A549 treated with GW870086 at 1 μM for 4 hours (cell line): ENCODE measurements around the gene TBC1D3E. TPM values are rescaled to one million over a fixed set of nuclear protein-coding genes. Genes with fewer than 3 reads are reported as not detected.

ENCODE experiments used
- total RNA-seq: library from RNA; stranded (reverse); fragments of 200-300 nt; extraction: Qiagen RNA extraction; gene quantifications from 5 replicates; pipeline ENCODE4 v1.2.3, GENCODE V29; 2022; ENCODE audit warnings: low read depth

TBC1D3E gene
- total RNA-seq, result not detected in 5 replicates

DNA sequence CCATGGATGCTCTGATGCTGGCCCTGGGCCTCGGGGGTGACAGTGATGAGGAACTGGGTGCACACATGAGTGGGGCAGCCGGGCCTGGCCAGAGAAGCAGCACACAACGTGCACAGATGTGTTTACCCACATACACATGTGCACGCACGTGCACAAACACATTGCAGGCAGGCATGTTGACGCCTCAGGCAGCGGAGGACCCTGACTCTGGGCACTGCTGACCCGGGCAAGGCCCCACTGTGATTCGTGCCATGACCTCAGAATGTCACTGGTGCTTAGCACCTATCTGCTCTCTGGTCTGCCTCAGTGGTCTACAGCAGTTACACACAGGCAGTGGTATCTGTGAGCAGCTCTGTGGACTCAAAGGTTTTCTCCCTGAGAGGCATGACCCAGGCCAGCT, at the start of gene TBC1D3E:
Gene TBC1D3E, plus strand, starts transcription at position 301 of the 400 bp plus-strand sequence. CDS start 1,545 bp downstream, outside the sequence.

Other genes starting within 250 kb of the TBC1D3E start
- gene TBC1D3K, start 203.5 kb upstream of the TBC1D3E start, total RNA-seq, result not detected in 5 replicates
- gene TBC1D3L, start 138.9 kb upstream of the TBC1D3E start, total RNA-seq, result 9.6 to 13.3 TPM (median 12.9 TPM) in 5 replicates
- gene TBC1D3D, start 124.0 kb upstream of the TBC1D3E start, total RNA-seq, result not detected in 5 replicates
- gene TBC1D3C, start 59.3 kb upstream of the TBC1D3E start, total RNA-seq, result 0.07 TPM in 1 of 5 replicates, not detected in the others
- gene TBC1D3, start 64.6 kb downstream of the TBC1D3E start, total RNA-seq, result not detected in 5 replicates
- gene MRPL45, start 169.2 kb downstream of the TBC1D3E start, total RNA-seq, result 61.9 to 67.1 TPM (median 63.1 TPM) in 5 replicates
- gene GPR179, start 216.0 kb downstream of the TBC1D3E start, total RNA-seq, result 0.02 to 0.10 TPM (median 0.03 TPM) in 5 replicates
- 11.9 to 16.0 TPM (median 14.1 TPM) in 5 replicates for gene SOCS7, start 223.9 kb downstream of the TBC1D3E start, total RNA-seq